ENCODE results near the gene TSPAN1. TPM values are rescaled to one million over a fixed set of nuclear protein-coding genes. Genes with fewer than 3 reads are reported as not detected.

Gene TSPAN1
- polyA plus RNA-seq, 3 donors = 75.4 to 94.9 (median 81.0) TPM

DNA sequence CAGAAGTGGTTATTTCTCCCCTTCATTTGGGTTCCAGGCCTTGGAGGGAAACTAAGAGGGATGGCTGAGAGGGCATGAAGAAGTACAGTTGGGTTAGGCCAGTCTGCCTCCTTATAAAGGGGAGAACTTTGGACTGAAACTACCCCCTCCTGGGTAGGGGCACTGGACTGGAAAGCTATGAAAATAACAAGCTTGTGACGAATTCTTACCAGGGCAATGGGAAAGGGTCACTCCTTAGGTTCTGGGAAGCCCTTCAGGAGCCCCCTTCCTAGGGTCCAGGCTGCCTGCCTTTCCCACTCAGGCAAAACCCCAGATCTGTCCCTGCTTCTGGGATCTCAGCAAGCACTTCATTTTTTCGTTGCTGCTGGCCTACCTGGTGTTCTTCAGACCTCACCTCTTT lies 11.2 kb downstream of the TSPAN1 start:
- no peak for DNase-seq (ENCODE audit: low read depth in 3 of 3, low spot score in 2 of 3)

DNA sequence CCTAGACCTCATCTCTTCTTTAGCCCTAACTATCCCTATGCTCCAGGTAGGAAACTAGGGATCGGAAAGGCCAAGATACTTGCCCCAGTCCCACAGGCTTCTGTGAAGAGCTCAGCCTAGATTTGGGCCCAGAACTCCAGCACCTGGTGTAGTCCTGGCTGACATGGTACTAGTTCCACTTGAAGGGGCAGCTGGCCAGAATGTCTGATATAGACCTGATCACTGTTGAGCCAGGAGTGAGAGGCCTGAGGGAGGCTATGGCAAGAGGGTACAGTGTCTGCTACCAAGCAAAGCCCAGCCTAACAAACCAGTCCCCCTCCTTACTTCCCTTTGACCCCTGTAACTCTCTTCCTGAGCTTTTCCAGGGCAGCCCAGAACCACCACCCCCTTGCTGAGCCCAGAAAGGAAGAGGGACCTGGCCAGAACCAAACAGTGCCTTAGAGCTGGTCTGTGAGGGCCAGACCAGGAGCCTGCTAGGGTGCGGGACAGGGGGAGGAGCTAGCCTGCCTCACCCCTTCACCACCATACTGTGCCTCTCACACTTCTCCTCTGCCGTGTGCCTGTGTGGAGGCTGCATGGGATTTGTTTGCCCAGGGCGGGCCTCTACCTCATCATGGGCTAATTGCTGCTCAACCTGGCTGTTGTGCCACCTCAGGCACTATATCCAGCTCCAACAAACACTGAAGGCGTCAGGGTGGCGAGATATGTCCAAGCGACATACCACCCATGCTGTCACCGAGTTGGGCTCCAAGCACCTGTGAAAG lies 12.4 kb downstream of the TSPAN1 start:
- DNase-seq (ENCODE audit: low read depth in 3 of 3, low spot score in 2 of 3) = no peak

DNA sequence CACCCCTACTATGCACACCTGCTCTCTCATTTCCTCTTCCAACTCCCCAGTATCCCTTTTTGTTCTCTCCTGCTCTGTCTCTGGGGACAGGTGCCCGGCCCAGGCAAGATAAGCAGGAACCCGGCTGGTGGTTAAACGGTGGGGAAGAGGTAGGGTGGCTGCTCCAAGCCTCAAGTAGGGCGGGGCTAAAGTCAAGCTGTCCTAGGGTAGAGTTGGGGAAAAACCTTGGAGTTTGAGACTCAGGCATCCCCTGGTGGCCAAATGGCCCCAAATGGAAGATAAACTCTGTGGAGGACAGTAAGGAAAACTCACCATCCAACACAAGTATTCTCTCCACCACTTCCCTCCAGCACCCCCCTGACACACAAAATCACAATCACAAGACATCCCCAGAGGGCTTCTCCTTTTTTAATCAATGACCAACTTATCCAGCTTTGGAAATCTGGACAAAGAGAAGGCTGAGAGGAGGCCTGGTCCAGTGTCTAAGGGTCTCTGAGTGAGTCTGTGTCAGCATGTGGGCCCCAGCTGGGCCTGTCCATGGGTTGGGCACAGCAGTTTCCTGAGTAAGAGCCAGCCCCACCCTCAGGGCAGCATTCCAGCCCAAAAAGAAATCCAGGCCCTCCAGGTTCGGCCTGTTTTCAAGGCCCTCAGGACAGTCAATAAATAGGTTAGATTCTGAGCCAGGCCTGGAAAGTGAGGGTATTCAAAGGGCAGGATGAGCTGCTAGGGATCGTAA lies 13.6 kb downstream of the TSPAN1 start:
- DNase-seq (ENCODE audit: low read depth in 3 of 3, low spot score in 2 of 3) = no peak

DNA sequence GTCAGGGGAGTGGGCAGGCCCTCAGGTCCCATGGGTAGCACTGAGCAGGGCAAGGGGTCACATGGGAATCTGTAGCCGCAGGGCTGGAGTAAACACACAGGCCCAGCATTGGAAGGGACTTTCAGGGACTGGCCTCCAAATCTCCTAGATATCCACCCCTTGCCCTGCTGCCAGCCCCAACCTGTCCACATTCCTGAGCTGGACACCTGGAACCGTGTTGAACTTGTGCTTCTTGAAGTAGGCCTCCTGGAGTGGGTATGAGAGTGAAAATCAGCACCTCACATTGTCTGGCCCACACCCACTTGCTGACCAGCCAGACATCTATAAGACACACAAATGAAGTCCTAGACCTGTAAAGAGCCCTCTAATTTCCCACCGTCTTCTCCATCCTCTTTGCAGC lies 15.7 kb downstream of the TSPAN1 start:
- DNase-seq (ENCODE audit: low read depth in 3 of 3, low spot score in 2 of 3) = no peak

DNA sequence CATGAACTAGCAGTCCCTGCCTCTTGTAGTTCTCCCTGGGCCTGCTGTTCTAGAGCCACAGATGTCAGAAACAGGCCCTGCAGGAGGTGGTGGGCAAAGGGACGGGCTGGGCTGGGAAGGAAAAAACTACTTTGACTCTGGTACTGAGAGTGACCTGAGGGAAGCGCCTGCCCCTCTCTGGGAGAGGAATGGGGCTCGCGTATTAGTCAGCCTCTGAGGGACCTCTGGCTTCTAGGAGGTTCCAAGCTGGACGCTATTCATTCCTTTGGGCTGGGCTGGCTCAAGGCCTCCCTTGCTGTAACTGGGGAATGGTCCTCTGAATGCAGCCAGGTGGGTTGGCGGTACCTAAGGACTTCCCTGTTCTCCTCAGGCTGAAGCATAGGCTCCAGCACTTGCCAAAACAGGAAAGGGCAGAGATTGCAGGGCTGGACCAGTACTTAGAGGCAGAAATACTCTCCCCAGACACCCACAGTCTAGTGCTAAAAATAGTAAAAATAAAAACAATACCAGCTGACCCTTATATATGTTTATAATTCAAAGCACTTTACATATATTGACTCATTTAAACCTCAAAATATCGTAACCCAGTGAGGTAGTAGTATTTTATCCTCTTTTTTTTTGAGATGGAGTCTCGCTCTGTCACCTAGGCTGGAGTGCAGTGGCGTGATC lies 16.3 kb downstream of the TSPAN1 start:
- DNase-seq (ENCODE audit: low read depth in 3 of 3, low spot score in 2 of 3) = no peak

DNA sequence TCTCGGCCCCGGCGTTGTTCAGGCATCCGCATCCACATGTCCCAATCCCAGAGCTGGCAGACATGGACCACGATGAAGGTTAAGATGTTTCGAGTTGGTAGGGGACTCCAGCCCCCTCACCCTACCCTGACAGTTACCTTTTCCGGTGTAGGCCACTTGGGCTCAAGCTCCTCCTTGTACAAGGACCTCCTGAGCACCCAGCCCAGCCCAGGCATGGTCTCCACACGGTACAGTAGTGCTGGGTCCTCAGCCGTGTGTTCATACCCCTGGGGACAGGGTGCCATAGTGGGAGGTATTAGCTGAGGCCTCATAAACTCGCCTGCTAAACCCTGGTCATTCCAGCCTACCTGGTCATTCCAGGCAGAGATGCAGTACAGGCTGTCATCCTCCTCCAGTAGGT lies 17.3 kb downstream of the TSPAN1 start:
- no peak for DNase-seq (ENCODE audit: low read depth in 3 of 3, low spot score in 2 of 3)

DNA sequence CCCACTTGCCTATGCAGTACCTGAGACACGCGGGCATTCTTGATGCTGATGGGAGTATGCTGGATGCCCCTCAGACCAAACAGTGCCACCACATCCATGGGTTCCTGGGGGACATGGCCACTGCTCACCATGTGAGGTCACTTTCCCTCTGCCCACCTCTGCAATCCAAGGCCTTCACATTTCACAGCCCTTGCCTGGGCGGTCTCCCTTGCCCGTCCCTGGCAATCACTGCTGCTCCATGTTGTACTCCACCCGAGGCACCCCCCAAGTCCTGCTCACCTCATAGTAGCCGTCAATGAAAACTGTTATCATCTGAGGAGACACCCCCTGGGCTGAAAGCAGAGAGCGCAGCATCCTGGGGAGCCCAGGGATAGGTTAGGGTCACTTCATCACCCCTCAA lies 18.4 kb downstream of the TSPAN1 start:
- no peak for DNase-seq (ENCODE audit: low read depth in 3 of 3, low spot score in 2 of 3)

DNA sequence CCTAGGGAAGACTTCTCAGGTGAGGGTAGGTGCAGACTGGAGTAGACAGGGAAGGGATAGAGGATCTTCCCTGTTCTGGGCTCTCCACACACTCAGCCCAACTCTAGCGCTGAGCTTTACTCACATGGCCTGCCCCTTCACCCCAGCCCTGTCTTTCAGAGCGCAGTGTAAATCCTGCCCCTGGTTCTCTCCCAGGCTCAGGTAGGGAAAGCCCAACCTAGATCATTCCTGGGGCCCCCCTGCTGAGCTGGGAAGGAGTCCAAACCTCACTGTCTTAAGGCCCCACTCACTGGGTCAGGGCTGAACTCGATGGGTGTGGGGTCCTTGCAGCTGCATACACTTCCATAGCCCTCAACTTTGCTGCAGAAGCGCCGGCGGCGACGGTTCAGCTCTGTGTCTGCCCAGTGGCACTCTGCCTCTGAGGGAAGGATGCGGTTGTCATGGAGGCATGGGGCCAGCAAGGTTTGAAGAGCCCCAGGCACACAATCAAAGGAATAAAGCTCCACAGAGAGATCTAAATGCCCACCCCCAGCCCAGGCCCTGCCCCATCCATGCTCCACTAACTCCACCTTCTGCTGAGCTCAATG lies 19.2 kb downstream of the TSPAN1 start:
- DNase-seq (ENCODE audit: low read depth in 3 of 3, low spot score in 2 of 3) = no peak

DNA sequence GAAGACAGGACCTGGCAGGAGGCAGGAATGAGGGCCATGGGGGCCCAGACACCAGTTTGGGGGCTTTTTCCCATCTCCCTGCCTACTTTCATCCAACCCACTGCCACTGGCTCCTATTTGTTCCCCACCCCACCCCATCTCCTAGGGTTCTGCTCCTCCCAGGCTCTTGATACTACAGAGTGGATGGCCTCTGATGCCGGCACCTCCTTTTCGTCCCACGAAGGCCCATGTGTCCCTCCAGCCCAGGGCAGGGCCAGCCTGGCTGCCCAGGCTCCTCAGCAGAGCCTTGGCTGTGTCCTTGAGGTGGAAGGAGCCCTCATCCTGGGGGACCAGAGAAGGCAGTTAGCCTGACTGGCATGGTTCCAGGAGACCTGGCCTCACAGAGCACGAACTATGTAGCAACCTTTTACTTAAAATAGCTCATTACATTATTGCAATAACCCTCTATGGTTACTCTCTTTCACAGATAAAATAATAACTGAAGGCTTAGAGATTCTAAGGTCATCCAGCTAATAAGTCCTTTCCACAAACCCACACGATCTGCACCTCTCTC lies 19.8 kb downstream of the TSPAN1 start:
- no peak for DNase-seq (ENCODE audit: low read depth in 3 of 3, low spot score in 2 of 3)

DNA sequence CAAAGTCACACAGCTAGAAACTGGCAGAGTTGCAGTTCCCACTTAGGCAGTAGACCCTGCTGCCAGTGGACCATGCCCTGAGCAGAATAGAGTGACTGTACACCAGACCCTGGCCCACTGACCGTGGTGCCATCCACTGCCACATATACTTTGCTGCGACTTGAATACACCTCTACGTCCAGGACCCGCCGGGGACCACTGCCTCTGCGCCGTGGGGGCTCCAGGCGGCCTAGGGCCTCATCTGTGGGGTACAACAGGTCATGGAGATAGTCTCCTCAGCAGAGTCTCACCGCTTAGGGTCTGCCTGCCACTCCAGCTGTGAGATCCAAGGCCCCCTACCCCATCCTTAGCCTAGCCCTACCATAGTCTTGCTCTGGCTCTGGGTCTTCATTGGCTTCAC lies 21.7 kb downstream of the TSPAN1 start:
- no peak for DNase-seq (ENCODE audit: low read depth in 3 of 3, low spot score in 2 of 3)

DNA sequence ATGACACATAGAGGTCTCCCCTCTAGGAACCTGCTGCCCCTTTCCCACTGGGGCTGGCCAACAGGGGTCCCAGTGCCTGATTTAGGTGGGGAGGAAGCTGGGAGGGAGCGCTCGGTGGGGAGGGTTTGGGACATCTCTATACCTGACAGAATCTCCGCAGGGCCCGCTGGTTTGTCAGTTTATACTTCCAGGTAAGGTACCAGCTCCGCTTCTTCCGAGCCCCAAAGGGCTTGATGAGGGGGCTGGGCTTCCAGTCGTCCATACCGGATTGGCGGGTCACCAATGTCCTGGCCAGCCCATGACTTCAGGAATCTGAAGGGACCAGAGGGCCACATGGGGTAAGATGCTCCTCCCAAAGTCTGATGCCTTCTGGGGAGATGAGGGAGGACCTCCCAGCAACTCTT lies 22.7 kb downstream of the TSPAN1 start:
- DNase-seq (ENCODE audit: low read depth in 3 of 3, low spot score in 2 of 3) = no peak

DNA sequence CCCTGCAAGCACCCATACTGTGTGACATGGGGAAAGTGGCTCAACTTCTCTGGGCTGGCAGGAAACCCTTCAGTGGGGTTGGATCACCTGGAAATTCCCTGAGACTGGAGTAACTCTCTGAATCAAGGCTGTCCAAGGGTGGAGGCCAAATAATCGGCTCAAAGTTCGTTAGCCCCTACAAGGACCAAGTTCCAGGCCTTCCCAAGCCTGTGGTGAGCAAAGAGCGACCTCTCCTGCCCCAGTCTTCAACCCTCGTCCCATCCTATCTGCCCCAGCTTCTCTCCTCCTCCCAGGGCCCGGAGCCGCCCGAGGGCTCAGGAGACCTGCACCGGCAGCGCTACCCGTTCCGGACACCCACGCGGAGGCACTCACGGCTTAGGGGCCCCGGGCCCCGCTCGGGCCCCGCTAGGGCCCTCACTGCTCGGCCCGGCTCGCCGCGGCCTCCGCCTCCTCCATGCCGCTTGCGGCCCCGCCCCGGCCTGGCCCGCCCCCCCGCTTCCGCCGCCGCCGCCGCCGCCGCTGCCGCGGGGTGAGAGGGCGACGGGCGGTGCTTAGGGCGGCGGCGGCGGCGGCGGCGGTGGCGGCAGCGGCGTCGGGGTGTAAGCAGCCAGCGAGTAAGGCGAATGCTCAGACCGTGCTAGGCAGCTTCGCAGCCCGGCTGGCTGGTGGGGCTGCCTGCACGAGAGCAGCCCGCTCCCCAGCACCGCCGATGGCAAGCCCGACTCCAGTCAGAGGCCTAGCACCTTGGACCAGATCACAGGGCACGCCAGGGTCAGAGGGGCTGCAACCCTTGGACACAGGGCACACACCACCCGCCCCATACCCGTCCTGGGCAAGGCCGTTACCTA lies 23.3 kb downstream of the TSPAN1 start, which contains the start of gene POMGNT1:
Gene POMGNT1, minus strand, starts transcription at position 471 of the 848 bp plus-strand sequence. CDS start 613 bp downstream, outside the sequence.
- DNase-seq (ENCODE audit: low read depth in 3 of 3, low spot score in 2 of 3) = no peak

DNA sequence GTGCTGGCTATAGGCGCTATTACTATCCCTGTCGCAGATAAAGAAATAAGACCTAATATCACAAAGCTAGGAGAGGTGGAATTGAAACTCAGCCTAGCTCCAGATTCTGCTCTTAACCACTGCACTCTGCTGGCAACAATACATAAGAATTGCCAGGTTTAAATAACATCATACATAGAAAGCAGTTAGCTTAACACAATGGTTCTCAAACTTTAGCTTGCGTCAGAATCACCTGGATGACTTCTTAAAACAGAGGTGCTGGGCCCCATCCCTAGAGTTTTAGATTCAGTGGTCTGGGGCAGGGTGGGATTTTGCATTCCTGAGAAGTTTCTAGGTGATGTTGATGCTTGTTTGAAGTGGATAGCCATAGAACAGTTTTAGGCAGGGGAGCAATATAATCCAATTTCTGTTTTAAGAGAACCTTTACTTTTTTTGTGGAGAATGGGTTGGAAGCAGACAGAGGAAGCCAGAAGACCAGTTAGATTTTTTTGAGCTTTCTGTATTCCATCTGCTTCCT lies 24.4 kb downstream of the TSPAN1 start:
- no peak for DNase-seq (ENCODE audit: low read depth in 3 of 3, low spot score in 2 of 3)

DNA sequence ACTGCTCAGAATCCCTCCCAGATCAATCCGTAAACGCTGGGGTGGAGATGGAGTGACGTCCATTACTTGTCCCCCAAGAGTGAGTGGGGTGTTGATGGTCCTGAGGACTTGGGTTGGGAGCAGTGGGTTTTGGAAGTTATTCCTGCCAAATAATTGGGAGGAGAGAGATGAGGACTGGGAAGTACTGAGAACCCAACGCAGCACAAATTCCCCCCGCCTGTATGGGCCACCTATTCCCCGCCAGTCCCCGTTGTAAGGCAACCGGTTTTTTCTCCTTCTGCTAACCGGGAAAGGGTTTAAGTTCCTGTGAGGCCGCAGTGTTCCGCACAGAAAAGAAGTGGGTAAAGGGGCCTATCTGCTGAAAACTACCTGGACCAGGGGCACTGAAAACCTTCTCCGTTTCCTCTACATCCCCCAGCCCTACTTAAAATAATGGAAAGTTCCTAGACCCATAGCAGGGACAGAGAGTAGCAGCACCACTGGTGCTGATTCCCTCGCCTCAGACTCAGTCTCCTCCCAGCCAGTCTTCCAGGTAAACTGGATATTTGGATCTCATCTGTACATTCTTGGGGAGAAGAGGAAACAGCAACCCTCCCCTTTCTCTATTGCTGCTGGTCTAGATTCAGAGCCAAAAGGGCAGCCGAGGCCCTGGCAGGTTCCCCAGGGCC lies 29.0 kb downstream of the TSPAN1 start:
- no peak for DNase-seq (ENCODE audit: low read depth in 3 of 3, low spot score in 2 of 3)

DNA sequence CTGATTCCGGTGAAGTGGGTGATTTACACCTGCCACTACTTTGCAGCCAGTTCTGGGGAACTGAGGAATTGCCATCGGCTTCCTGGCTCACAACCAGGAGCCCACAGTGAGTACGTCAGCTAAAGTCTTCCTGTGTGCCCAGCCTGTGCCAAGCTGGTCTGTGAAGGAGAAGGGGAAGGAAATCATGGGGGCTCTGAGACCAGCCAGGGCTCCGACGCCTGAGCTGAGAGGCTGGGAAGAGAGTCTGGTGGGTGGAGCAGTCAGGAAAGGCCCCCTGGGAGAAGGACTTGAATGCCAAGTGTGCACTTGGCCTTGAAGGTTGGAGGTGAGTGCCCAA lies 29.5 kb downstream of the TSPAN1 start:
- no peak for DNase-seq (ENCODE audit: low read depth in 3 of 3, low spot score in 2 of 3)

DNA sequence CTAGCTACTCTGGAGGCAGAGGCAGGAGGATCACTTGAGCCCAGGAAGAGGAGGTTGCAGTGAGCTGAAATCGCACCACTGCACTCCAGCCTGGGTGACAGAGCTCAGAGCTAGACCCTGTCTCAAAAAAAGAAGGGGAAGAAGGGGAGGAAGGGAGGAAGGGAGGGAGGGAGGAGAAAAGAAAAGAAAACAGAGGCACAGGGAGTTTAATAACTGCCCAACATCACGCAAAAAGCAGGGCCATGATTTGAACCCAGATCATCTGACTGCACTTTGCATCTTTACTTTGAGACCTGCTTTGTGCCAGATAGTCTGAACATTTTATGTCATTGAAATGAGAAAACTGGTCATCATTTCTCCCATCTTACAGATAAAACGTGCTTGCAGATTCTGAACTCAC lies 30.3 kb downstream of the TSPAN1 start:
- DNase-seq (ENCODE audit: low read depth in 3 of 3, low spot score in 2 of 3) = no peak

DNA sequence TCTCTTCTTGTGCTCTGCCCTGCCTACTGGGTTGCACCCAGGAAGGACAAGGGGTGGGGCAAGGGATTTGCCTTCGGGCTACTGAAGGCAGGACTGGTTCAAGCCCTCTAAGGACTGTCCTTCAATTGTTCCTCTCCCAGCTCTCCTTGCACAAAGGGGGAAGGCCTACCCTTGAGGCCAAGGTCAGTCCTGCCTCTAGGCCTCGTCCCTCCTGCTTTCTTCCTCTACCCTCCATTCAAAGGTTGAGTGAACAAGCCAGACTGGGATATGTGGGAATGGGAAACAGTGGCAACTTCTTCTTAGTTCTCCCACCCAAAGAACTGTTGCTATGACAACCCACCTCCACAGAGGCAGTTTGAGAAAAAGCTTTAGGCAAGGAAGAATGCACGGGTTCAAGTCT lies 30.9 kb downstream of the TSPAN1 start:
- no peak for DNase-seq (ENCODE audit: low read depth in 3 of 3, low spot score in 2 of 3)

DNA sequence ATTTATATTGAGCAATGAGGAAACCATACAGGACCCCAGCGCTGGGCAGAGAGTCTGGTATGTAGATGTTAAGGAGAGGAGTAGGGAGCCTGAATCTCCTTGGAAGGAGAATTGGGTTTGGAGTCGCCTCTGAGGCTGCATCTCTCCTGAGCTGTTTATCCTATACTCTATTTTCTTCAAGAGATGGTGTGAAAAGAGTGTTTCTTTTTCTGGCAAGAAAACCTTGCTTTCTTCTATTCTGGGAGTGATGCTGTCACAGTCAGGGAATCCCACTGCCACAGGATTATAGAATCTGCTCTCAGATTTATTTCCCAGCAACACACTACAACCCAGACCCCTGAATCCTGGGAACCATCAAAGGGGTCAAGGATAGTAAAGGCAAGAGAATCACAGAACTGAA lies 31.5 kb downstream of the TSPAN1 start:
- DNase-seq (ENCODE audit: low read depth in 3 of 3, low spot score in 2 of 3) = no peak

DNA sequence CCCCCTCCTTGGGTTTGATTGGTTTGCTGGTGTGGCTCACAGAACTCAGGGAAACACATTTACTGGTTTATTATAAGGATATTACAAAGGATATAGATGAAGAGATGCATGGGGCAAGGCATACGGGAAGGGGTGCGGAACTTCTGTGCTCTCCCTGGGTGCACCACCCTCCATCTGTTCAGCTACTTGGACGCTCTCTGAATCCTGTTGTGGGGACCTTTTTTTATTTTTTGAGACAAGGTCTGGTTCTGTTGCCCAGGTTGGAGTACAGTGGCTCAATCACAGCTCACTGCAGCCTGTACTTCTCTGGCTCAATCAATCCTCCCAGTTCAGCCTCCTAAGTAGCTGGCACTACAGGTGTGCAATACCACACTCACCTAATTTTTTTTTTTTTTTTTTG lies 35.7 kb downstream of the TSPAN1 start:
- DNase-seq (ENCODE audit: low read depth in 3 of 3, low spot score in 2 of 3) = no peak
